ENCODE results near the gene SMIM20.

SMIM20 gene

DNA sequence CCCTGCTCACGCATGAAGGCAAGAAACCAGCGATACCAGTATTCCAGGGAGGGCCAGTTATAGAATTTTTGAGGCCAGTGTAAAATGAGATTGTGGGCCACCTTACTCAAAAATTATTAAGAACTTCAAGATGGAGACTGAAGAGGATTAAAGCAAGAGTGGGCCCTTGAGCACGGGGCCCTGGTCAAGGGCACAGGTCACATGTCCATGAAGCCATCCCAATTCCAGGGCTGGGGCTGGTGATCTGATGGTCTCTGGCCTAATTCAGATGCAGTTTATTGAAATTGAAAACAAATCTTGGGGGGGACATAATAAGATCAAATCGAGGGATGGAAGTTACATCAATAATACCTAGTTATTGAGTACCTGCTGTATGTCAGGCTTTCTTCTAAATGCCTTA lies 58.3 kb downstream of the SMIM20 start:
- Histone ChIP-seq H3K4me1 (ENCODE audit: low read length) (peaks cover 32% of the 10 kb centered on the region), H3K36me3 (replicated peaks; ENCODE audit: low read depth, low read length) (no peaks in the 10 kb centered on the region), H3K27me3 (ENCODE audit: low read depth, low read length) (peaks cover 11% of the 10 kb centered on the region), H3K9ac (ENCODE audit: low read length) (no peak overlapping the region), H3K4me3 (ENCODE audit: low read length) (no peak overlapping the region), H3K9me3 (ENCODE audit: insufficient read depth, low read length) (no peaks in the 10 kb centered on the region), H4K20me1 (ENCODE audit: insufficient read depth, low read length) (no peaks in the 10 kb centered on the region), H2AFZ (ENCODE audit: low read depth, low read length) (no peak overlapping the region), H3K79me2 (ENCODE audit: low read length) (no peaks in the 10 kb centered on the region), H3K27ac (ENCODE audit: low read length) (no peak overlapping the region), H3K4me2 (ENCODE audit: low read length) (no peak overlapping the region)
- TF ChIP-seq, protein P1, sequence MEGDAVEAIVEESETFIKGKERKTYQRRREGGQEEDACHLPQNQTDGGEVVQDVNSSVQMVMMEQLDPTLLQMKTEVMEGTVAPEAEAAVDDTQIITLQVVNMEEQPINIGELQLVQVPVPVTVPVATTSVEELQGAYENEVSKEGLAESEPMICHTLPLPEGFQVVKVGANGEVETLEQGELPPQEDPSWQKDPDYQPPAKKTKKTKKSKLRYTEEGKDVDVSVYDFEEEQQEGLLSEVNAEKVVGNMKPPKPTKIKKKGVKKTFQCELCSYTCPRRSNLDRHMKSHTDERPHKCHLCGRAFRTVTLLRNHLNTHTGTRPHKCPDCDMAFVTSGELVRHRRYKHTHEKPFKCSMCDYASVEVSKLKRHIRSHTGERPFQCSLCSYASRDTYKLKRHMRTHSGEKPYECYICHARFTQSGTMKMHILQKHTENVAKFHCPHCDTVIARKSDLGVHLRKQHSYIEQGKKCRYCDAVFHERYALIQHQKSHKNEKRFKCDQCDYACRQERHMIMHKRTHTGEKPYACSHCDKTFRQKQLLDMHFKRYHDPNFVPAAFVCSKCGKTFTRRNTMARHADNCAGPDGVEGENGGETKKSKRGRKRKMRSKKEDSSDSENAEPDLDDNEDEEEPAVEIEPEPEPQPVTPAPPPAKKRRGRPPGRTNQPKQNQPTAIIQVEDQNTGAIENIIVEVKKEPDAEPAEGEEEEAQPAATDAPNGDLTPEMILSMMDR (IDR thresholded peaks at IDR 0.05; ENCODE audit: low read depth, low read length) = no peak
- TF ChIP-seq EZH2phosphoT487 (IDR thresholded peaks at IDR 0.05; ENCODE audit: low read depth) = no peak

DNA sequence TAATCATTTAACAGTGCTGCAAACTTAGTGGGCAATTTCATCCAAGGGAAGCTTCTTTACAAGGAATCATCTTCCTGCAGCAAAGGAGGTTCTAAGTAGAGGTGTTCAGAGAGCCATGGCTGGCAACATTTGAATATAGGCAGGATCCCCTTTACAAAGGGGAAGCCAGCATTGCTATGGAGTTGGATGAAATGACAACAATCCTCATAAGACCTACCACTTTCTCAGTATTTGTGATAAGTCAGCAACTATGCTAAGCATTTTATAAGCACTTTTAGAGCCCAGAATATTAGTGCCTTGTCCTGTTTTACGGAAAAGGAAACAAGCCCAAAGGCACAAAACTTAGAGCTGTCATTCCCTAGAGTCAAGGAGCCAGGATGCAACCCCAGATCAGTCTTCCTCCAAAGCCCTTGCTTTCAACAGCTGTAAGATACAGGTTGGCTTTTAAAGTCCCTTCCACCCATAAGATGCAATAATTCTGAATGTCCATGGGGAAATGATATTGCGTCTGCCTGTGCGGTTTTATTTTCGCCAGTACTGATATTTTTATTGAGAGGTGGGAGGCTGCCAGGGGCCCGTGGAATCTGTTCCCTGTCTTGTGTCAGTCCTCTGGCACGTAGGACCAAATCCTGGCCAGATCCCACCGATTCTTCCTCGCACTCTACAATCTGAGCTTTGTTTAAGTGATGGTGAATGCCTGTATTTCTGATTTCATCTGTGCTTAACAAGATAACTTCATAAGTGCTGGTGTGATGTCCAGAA lies 59.1 kb downstream of the SMIM20 start:
- H3K4me2 ChIP-seq (ENCODE audit: low read length) = no peak overlapping the region
- TF ChIP-seq, protein P1 (IDR thresholded peaks at IDR 0.05; ENCODE audit: low read depth, low read length) = no peak
- TF ChIP-seq EZH2phosphoT487 (IDR thresholded peaks at IDR 0.05; ENCODE audit: low read depth) = no peak
- no peaks in the 10 kb centered on the region for H4K20me1 ChIP-seq (ENCODE audit: insufficient read depth, low read length)
- H3K9ac ChIP-seq (ENCODE audit: low read length) = no peak overlapping the region
- H3K36me3 ChIP-seq (replicated peaks; ENCODE audit: low read depth, low read length) = no peaks in the 10 kb centered on the region
- H2AFZ ChIP-seq (ENCODE audit: low read depth, low read length) = no peak overlapping the region
- no peaks in the 10 kb centered on the region for H3K9me3 ChIP-seq (ENCODE audit: insufficient read depth, low read length)
- H3K27me3 ChIP-seq (ENCODE audit: low read depth, low read length) = peaks cover 6% of the 10 kb centered on the region
- H3K4me1 ChIP-seq (ENCODE audit: low read length) = peaks cover 27% of the 10 kb centered on the region
- no peak overlapping the region for H3K27ac ChIP-seq (ENCODE audit: low read length)
- no peaks in the 10 kb centered on the region for H3K79me2 ChIP-seq (ENCODE audit: low read length)
- no peak overlapping the region for H3K4me3 ChIP-seq (ENCODE audit: low read length)

DNA sequence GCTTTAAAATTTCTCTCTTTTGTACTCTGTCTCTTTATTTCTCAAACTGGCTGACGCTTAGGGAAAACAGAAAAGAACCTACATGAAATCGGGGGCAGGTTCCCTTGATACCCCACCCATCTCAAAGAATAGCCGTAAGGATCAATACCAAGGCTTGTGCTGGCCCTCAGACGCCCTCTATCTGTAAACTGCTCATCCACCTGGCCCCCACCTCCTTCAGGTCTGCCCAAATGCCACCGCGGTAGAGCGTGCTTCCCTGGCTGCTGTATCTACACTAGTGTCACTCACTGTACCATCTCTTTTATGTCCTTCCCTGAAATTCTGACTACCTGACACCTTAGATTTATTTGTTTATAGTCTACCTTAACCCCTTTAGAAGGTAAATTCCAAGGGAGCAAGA lies 62.8 kb downstream of the SMIM20 start:
- H3K4me1 ChIP-seq (ENCODE audit: low read length) = no peaks in the 10 kb centered on the region

DNA sequence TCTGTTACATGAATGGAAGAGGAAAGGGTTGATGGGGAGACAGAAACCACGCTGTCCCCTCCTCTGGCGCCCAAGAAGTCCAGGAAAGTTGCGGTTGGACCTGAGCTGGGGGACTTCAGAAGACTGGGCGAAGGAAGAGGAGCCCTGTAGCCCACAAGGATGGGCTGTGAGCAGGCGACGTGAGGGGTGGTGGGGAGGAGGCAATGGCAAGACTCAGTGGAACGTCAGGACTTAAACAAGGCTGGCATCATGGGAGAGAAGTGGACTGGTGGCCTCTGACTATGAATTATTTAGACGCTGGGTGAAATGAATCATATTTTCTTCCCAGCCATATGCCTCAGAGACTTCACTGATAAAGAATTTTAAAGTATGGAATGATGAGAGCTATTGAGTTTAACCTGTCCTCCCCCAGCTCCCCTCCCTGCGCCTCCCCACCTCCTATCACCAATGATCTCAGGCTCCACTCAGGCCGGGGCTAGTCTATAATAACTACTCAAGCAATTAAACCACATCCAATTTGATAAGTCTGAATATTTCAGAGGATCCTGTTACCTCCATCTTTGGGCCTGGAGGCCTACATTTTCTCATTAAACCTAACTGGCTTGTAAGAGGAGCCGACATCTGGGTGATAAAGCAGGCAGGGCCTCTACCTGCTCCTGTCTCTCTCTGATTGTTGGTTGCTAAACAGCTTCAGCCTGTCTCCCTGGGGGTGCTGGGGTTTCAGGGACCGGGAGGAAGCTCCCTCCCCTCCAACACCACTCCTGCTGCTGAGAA lies 63.6 kb downstream of the SMIM20 start:
- Histone ChIP-seq H4K20me1 (ENCODE audit: insufficient read depth, low read length) (no peaks in the 10 kb centered on the region), H3K9me3 (ENCODE audit: insufficient read depth, low read length) (no peaks in the 10 kb centered on the region), H3K9ac (ENCODE audit: low read length) (no peak overlapping the region), H3K27ac (ENCODE audit: low read length) (no peak overlapping the region), H3K4me3 (ENCODE audit: low read length) (no peak overlapping the region), H3K36me3 (replicated peaks; ENCODE audit: low read depth, low read length) (no peaks in the 10 kb centered on the region), H3K4me2 (ENCODE audit: low read length) (no peak overlapping the region), H2AFZ (ENCODE audit: low read depth, low read length) (no peak overlapping the region), H3K79me2 (ENCODE audit: low read length) (no peaks in the 10 kb centered on the region), H3K27me3 (ENCODE audit: low read depth, low read length) (peaks cover 9% of the 10 kb centered on the region), H3K4me1 (ENCODE audit: low read length) (no peaks in the 10 kb centered on the region)
- TF ChIP-seq EZH2phosphoT487 (IDR thresholded peaks at IDR 0.05; ENCODE audit: low read depth) = no peak
- TF ChIP-seq, protein P1 (IDR thresholded peaks at IDR 0.05; ENCODE audit: low read depth, low read length) = no peak

More for the DNA sequence above, 62.8 kb downstream of the SMIM20 start:
- H3K27me3 ChIP-seq (ENCODE audit: low read depth, low read length) = peaks cover 9% of the 10 kb centered on the region
- no peaks in the 10 kb centered on the region for H3K79me2 ChIP-seq (ENCODE audit: low read length)
- no peaks in the 10 kb centered on the region for H3K9me3 ChIP-seq (ENCODE audit: insufficient read depth, low read length)
- no peaks in the 10 kb centered on the region for H4K20me1 ChIP-seq (ENCODE audit: insufficient read depth, low read length)
- no peak overlapping the region for H2AFZ ChIP-seq (ENCODE audit: low read depth, low read length)
- TF ChIP-seq EZH2phosphoT487 (IDR thresholded peaks at IDR 0.05; ENCODE audit: low read depth) = no peak
- TF ChIP-seq, protein P1 (IDR thresholded peaks at IDR 0.05; ENCODE audit: low read depth, low read length) = no peak; the same call in 1 of the 2 replicates
- H3K36me3 ChIP-seq (replicated peaks; ENCODE audit: low read depth, low read length) = no peaks in the 10 kb centered on the region
- H3K9ac ChIP-seq (ENCODE audit: low read length) = no peak overlapping the region
- no peak overlapping the region for H3K27ac ChIP-seq (ENCODE audit: low read length)
- H3K4me3 ChIP-seq (ENCODE audit: low read length) = no peak overlapping the region
- no peak overlapping the region for H3K4me2 ChIP-seq (ENCODE audit: low read length)
